A172 (cell line): ENCODE results near the gene PPFIBP2. TPM values are rescaled to one million over a fixed set of nuclear protein-coding genes. Genes with fewer than 3 reads are reported as not detected.

ENCODE experiments used
- DNase-seq: peaks from one replicate; pipeline ENCODE4 v3.0.0-alpha.2; 2015; ENCODE audit warnings: low spot score
- total RNA-seq: library from RNA; depleted of rRNA; stranded (reverse); fragments of >200 nt; shearing (Covaris generic); gene quantifications from 2 replicates; pipeline ENCODE4 v1.2.3, GENCODE V29; 2014; rRNA removed

PPFIBP2 gene
- total RNA-seq, 1 experiment from 2014 or later: 3.1 TPM

- no peak for DNase-seq
Observed at GRCh38 chr11:7692426-7692825, 178.6 kb downstream of the PPFIBP2 start.

- DNase-seq: no peak
Observed at GRCh38 chr11:7694235-7694634, 180.4 kb downstream of the PPFIBP2 start.

GRCh38 chr11:7696424-7696823, 182.6 kb downstream of the PPFIBP2 start:
- DNase-seq: no peak

Other genes starting within 250 kb of the PPFIBP2 start
- gene OLFML1, start 28.5 kb upstream of the PPFIBP2 start, total RNA-seq: 0.96 TPM in 1 of 2 replicates, not detected in the other
- gene CYB5R2, start 159.5 kb downstream of the PPFIBP2 start, total RNA-seq: not detected in 2 replicates
- not detected in 2 replicates for gene OVCH2, start 192.5 kb downstream of the PPFIBP2 start, total RNA-seq